ENCODE measurements around the gene SLFN14.
"Not testable (repeated sequence)": the region's sequence is repeated elsewhere in the genome, so short reads cannot be mapped to it uniquely, and the experiment has no call there.

SLFN14 gene

DNA sequence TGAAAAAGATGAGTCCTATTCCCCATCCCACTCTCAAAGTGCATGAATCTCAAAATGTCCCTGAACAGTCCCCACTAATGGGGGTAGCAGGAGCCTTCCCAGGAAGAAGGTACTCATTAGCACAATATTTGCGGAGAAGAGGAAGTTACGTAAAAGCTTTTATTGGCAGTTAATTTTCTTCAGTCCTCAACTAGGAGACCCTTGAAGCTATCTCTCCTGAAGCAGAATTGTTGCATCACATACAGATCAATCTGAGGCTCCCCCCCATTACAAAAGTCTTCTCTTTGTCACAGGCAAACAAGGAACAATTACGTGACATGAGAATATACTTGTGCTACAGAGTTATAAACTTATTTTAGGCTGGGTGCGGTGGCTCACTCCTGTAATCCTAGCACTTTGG, 37.3 kb downstream of the SLFN14 start:
- DNase-seq: no peak

DNA sequence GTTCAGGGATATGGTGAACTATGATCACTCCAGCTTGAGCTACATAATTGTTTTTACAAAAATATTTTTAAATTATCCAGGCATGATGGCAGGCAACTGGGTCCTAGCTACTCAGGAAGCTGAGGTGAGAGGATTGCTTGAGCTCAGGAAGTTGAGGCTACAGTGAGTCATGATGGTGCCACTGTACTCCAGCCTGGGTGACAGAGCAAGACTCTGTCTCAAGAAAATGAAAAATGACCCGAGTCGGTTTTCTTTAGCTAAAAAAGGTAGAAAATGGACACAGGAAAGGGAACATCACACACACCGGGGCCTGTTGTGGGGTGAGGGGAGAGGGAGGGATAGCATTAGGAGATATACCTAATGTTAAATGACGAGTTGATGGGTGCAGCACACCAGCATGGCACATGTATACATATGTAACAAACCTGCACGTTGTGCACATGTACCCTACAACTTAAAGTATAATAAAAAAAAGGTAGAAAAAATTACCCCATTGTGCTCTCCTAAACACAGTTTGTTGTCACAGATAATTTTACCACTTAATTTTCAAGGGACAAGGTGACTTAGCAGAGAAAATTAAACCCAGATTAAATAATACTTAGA, 38.9 kb downstream of the SLFN14 start:
- DNase-seq: not testable (repeated sequence)

DNA sequence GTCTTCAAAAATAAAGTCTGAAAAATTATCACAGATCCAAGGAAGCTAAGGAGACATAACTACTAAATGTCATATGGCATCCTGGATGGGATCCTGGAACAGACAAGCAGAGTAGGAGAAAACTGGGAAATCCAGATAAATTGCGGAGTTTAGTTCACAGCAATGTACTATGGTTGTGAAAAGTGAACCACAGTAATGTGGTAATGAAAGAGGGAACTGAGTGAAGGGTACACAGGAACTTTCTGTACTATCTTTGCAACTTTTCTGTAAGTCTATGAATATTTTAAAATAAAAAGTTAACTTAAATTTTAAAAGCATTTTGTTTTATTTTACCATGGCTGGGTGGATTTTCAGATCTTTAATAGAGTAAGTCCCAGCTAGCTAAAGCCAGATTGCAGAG, 39.5 kb downstream of the SLFN14 start:
- DNase-seq: no peak

DNA sequence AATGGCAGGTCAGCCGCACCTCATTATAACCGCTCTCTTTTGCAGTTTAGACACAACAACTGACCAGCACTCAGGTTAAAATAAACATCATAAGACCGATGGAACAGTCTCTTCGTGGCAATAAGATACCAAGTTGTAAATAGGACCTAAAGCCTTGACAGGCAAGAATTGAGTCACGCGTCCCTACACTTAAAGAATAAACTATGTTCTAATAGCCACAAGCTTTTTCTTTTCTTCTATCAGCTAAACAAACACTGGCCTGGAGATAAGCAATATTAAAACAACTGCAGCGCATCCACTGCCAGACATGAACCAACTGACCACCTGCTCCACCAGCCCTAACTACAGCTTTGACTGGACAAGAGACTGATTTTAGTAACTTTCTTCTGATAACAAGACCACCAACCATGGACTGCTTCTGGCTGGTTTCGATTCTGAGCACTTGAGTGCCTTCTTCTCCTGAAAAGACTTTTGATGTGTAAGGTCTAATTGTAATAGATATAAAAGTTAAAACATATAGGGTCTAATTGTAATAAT, 40.6 kb downstream of the SLFN14 start:
- no peak for DNase-seq

DNA sequence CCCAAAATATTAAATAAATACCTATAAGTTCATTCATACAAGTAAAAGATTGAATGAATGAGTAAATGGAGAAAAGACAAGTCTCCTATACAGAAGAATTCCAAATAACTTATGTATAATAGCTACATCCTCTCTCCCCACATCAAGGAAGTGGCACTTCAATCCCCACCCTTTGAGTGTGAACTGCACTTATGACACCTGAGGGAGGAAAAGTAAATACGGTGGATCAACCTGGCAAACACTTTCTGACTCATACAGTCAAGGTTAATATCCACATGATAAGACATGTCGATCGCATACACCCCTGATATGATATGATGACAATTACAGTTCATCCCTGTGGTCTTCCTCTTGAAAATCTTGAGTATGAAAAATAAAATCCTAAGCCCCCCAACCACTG, 41.2 kb downstream of the SLFN14 start:
- no peak for DNase-seq

DNA sequence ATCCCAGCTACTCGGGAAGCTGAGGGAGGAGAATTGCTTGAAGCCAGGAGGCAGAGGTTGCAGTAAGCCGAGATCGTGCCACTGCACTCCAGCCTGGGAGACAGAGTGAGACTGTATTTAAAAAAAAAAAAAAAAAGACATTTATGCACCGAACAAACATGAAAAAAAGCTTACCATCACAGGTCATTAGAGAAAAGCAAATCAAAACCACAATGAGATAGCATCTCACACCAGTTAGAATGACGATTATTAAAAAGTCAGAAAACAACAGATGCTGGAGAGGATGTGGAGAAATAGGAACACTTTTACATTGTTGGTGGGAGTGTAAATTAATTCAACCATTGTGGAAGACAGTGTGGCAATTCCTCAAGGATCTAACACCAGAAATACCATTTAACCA, 42.2 kb downstream of the SLFN14 start:
- DNase-seq: not testable (repeated sequence)

DNA sequence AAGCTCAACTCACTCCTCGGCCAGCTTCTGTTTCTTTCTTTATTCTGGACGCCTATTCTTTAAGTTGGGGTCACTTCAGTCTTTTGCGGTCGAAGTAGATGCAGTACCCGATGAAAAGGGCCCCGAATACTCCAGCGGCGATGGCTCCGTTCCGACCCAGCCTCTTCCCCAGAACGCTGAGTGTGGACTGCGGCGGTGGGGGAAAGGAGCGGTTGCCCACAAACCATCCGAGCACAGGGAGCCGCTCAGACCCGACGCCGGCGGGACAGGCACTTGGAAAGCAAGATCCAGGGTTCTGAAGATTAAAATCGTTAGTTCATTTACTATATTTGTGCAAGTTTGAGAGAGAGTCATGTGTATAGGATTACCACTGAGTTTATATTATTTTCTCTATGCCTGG, 45.6 kb downstream of the SLFN14 start:
- no peak for DNase-seq

DNA sequence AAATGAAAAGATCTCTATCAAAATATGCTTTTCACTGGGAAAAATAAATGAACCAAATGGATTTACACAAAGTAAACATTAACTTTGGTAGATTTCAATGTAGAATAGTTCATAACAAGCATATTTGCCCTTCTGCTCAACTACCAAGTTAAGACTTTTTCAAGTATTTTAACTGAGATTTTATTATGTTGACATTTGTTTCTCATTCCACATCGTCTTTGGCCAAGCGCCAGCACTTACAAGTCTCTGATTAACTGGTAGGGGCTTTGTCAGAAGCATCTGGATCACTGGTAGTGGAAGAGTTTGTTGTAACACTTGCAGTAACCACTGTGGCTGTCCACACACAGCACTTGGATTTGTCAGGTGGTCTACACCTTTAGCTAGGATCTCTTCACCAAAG, 46.1 kb downstream of the SLFN14 start:
- DNase-seq: peak in 1 of 58 donors; percentile 1
